ENCODE results near the gene LMO7.
"Not testable (repeated sequence)": the region's sequence is repeated elsewhere in the genome, so short reads cannot be mapped to it uniquely, and the experiment has no call there.

LMO7 gene

GRCh38 chr13:75771818-75772217 is 135.7 kb downstream of the LMO7 start:
- DNase-seq, result no peak

- DNase-seq, result no peak
Observed at GRCh38 chr13:75774176-75774575, 138.0 kb downstream of the LMO7 start.

- DNase-seq, result no peak
Observed at GRCh38 chr13:75776550-75776949, 140.4 kb downstream of the LMO7 start.

DNA sequence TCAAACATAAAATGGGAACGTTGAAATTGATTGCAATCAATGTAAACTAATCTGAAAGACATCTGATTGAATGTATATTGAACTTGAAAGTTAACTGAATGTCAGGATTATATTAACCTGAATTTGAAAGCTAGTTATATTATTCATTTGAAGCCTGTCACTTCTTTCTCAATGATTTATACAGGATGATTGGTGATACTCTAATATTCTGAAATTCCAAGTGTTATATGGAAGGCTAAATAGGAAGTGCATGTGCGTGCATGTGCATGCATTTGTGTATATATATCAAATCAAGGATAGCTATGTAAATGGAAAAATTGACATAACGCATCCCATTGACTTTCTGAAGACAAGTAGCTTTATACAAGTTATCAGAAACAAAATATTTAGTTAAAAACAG is 143.3 kb downstream of the LMO7 start:
- DNase-seq, result no peak

DNA sequence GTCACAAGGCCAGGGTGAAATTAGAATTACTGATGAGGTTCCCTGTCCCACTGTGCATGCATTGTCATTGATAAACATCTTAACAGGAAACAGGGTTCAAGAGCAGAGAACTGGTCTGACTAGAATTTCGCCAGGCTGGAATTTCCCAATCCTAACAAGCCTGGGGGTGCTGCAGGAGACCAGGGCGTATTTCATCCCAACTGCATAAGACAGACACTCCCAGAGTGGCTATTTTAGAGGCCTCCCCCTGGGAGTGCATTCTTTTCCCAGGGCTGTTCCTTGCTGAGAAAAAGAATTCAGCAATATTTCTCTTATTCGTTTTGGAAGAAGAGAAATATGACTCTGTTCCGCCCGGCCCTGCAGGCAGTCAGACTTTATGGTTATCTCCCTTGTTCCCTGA is 144.0 kb downstream of the LMO7 start:
- not testable (repeated sequence) for DNase-seq

GRCh38 chr13:75782985-75783384 is 146.9 kb downstream of the LMO7 start:
- no peak for DNase-seq

DNA sequence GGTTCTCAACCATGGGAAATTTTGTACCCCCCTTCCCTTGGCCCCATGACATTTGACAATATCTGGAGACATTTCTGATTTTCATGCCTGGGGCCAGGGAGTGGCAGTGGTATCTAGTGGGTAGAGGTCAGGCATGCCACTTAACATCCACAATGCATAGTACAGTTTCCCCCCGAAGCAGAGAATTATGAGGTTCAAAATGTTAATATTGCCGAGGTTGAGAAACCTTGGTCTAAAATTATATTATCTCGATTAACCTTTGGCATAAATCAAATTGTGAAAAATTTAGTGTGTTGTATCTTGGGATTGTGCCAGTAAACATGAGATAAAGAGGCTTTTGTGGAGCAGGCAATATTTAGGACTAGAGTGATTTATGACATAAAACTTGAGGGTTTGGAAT is 147.9 kb downstream of the LMO7 start:
- DNase-seq, result no peak

DNA sequence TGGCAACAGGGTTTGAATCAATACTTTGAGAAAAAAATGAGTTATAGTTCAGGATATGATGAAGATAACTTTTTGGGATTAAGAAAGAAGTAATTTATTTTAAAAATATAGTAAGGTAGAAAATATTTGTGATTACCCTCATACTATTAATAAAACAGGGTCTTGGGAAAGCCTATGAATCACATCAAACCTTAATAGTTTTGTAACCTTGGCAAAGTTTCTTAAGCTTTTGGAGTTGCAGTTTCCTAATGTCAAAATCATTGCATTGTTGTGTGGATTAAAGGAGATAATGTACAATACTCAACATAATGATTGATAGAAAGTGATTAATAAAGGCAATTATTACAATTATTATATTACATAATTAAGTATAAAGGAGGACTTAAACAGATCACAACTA is 149.0 kb downstream of the LMO7 start:
- no peak for DNase-seq

GRCh38 chr13:75787249-75787928 is 151.3 kb downstream of the LMO7 start:
- no peak for DNase-seq

DNA sequence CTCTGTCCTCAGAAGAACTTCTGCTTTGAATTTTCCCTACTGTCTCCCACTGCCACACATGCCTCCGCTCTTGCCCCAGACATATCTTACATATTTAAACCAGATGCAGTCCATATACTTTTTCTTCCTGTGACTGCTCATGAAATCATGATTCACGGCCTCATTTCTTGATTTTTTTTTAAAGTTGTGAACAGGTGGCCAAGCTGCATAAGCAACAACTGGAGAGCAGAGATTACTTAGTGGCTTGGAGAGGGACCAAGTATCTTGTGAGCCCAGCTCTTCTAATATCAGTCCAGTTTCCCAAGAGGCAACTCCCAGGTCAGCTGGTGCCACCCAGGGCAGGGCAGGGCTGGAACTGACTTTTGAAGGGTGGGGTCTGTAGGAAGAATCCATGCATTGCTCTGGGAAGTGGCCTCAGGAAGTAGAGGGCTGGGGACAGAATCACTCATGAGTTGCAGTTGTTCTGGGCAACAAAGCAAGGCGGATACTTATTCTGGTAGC is 152.4 kb downstream of the LMO7 start:
- no peak for DNase-seq

DNA sequence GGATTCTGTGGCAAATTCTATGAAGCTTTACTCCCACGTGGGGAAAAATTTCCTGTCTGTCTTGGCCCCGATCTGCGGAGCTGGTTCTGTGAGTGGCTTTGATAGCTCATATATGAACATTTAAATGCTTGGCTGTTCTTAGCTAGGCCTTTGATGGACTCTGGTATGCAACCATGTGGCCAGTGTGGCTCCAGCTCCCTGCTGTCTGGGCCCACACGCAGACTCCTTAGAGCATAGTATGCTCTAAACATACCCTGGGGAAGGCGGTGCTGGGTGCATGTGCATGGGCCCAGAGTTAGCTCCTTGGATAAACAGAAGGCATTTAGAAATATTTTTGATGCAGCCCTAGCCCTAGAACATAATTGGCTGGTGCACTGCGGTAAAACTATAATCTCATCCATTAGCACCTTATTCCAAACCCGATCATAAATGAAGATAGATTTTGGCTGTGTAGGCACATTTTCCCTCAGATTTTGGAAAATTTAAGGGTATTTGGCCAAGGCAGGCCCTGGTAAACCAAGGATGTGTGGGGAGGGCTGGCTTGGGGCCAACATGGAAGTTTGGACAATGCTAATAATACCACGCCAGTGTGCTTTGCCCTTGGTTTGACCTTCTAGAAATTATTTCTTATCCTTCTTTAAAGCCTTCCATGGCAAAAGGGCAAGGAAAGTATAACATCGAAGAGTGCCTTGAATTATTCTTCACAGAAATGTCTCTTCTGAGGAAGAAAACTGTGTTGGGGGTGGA is 153.5 kb downstream of the LMO7 start:
- no peak for DNase-seq

- DNase-seq, result no peak
Observed at GRCh38 chr13:75790198-75790970, 154.3 kb downstream of the LMO7 start.

- no peak for DNase-seq
Observed at GRCh38 chr13:75792526-75793187, 156.5 kb downstream of the LMO7 start.

- DNase-seq, result not testable (repeated sequence)
Observed at GRCh38 chr13:75793188-75793567, 157.0 kb downstream of the LMO7 start.

DNA sequence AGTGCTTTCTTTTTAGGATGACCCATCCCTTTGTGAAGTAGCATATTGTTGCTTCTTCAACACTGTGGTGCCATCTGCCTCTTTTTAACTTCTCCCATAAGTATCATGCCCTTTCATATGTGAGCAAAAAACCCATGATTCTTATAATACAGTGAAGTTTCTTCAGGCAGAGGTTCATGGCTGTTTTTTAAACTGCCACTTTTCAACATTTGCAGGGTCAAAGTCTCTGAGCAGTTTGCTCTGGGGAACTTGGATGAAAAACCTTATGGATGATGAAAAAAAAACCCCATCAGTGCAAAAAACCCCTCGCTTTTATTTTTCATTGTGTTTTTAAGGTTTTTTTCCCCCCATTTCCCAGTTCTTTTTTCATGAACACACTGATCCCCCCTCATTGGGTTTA is 158.5 kb downstream of the LMO7 start:
- DNase-seq, result no peak

- DNase-seq, result no peak
Observed at GRCh38 chr13:75795274-75795673, 159.1 kb downstream of the LMO7 start.

DNA sequence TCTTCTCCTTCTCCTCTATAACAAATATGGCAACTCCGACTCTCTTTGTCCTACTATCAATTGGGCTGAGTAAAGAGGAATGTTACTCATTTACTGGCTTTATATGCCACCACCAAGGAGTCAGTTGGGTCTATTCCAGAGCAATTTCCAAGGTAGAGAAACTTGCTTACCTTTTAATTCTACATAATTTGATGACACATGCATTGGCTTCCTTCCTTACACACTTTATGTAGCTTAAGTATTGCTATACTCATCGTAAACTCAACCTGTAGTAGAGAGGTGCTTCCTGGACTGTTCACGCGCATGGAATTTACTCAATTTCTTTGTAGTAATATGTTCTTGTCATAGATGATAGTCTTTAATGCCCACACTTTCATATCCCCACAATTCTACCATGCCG is 160.7 kb downstream of the LMO7 start:
- DNase-seq, result no peak

GRCh38 chr13:75797239-75797638 is 161.1 kb downstream of the LMO7 start:
- no peak for DNase-seq

DNA sequence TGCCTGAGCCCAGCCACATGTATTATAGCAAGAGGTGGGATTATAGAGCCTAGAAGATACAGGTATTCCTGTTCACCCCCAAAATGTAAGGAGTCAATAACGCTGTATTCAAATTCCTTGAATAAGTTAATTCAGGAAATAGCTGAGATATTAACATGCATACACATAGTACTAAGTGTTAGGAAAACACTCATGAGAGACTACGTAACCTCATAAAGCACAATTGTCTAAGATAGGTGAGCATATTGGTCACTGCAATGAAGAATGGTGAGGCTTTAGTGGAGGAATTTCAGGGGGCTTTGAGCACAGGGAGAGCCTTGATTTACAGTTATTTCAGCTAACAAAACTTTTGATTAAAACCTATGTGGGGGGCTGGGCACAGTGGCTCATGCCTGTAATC is 161.6 kb downstream of the LMO7 start:
- DNase-seq, result no peak

DNA sequence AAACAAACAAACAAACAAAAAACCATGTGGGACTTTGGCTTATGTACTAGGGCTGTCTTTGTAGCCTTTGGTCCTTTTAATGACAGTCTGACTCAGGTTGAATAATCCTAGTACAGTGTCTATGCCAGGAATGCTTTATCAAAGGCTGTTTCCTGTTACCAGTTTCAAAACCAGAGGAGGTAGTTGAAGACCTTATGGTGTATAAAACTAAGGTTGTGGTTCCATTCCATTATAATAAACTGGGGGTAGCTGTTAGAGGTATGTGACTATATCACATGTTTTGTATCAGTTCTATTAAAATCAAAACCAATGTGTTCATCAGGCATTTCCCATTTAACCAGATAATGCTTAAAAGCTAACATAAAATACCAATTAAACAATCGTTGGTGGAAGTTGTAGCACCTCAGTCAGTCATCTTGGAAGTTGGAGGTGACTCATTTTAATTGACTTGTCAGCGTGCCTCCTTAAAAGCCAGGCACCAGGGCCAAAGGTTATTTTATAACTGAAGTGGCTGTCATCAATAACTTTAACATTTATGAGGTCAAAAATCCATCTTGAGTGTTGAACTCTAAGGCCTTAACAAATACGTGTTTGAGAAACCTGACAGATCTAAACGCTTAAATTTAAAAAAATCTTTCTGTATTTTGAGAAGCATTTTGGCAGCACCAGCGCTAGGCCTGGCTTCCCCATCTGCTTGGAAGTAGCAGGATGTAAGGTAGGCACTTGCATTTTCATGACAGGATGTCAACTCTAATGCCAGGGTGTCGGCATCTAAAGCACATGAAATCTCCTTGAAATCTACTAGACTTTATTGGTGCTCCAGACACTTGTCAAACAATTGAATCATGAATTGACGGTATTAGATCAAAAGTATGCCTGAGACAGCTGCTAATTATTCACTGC is 162.5 kb downstream of the LMO7 start:
- DNase-seq, result no peak

- no peak for DNase-seq
Observed at GRCh38 chr13:75800545-75800944, 164.4 kb downstream of the LMO7 start.

Measured in right kidney (tissue), 1 donor.